ENCODE results near the gene IFI27L2.

Gene IFI27L2

GRCh38 chr14:94124582-94125377, 4.6 kb downstream of the IFI27L2 start:
- in situ Hi-C loops (cut with HindIII; ENCODE audit: low sequenced_read_pairs): no loop called here

GRCh38 chr14:94123868-94124267, 5.5 kb downstream of the IFI27L2 start:
- in situ Hi-C loops (cut with HindIII; ENCODE audit: low sequenced_read_pairs): no loop called here

- in situ Hi-C loops (cut with HindIII; ENCODE audit: low sequenced_read_pairs): no loop called here
Measured at GRCh38 chr14:94123296-94123695, 6.1 kb downstream of the IFI27L2 start.

GRCh38 chr14:94122438-94122837, 7.0 kb downstream of the IFI27L2 start:
- in situ Hi-C loops (cut with HindIII; ENCODE audit: low sequenced_read_pairs): no loop called here

DNA sequence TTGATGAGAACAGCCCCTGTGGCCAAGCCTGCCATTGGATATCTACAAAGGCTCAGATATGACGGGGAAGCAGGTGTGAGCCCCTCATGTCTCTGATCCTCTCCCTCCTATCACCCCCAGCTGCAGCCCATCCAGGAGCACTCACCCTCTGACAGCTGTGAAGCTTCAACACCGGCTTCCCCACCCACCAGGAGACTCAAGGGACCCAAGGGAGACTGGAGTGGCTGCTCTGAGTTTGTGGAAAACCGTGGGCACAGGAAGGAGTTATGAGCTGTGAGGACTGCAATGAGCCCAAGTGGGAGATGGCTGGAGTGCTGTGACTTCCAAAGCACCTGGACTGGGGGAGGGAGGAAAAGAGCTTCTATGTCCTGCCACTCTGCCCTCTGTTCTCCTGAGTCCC, 7.9 kb downstream of the IFI27L2 start:
- in situ Hi-C loops (cut with HindIII; ENCODE audit: low sequenced_read_pairs): no loop called here

- in situ Hi-C loops (cut with HindIII; ENCODE audit: low sequenced_read_pairs): no loop called here
Measured at GRCh38 chr14:94120667-94121340, 8.6 kb downstream of the IFI27L2 start.

- in situ Hi-C loops (cut with HindIII; ENCODE audit: low sequenced_read_pairs): no loop called here
Measured at GRCh38 chr14:94119071-94119470, 10.3 kb downstream of the IFI27L2 start.

GRCh38 chr14:94117856-94118255, 11.5 kb downstream of the IFI27L2 start:
- in situ Hi-C loops (cut with HindIII; ENCODE audit: low sequenced_read_pairs): no loop called here

DNA sequence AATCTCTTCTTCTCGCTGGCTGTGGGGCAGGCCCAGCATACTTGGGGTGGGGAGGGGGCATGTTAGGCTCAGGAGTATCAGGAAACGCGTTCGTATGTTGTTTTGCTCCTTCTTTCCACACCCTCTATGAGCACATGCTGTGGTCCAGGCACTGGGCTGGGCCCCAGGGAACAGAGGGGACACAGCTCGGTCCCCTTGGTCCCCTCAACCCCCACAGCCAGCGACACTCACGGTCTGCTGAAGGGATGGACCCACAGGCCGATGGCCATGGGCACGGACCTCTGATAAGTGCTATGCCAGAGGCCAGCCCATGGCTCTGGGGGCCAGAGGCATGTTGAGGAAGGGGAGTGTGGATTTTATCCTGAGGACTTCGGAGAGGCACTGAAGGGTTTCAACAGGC, 12.7 kb downstream of the IFI27L2 start:
- in situ Hi-C loops (cut with HindIII; ENCODE audit: low sequenced_read_pairs): no loop called here

DNA sequence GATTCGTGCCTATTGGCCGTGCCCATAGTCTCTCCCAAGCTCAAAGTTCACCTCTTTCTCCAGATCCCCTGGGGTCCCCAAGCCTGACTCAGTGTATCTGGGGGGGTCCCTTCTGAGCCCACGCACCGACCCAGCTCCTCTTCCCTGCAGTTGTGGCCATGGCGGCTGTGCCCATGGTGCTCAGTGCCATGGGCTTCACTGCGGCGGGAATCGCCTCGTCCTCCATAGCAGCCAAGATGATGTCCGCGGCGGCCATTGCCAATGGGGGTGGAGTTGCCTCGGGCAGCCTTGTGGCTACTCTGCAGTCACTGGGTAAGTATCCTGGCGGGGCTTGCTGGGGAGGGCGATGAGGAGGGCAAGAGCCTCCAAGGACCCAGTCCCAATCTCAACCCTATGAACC, 13.8 kb downstream of the IFI27L2 start:
- in situ Hi-C loops (cut with HindIII; ENCODE audit: low sequenced_read_pairs): no loop called here

- in situ Hi-C loops (cut with HindIII; ENCODE audit: low sequenced_read_pairs): no loop called here
Measured at GRCh38 chr14:94115058-94115591, 14.3 kb downstream of the IFI27L2 start.

GRCh38 chr14:94114589-94115057, 14.8 kb downstream of the IFI27L2 start:
- in situ Hi-C loops (cut with HindIII; ENCODE audit: low sequenced_read_pairs): no loop called here

DNA sequence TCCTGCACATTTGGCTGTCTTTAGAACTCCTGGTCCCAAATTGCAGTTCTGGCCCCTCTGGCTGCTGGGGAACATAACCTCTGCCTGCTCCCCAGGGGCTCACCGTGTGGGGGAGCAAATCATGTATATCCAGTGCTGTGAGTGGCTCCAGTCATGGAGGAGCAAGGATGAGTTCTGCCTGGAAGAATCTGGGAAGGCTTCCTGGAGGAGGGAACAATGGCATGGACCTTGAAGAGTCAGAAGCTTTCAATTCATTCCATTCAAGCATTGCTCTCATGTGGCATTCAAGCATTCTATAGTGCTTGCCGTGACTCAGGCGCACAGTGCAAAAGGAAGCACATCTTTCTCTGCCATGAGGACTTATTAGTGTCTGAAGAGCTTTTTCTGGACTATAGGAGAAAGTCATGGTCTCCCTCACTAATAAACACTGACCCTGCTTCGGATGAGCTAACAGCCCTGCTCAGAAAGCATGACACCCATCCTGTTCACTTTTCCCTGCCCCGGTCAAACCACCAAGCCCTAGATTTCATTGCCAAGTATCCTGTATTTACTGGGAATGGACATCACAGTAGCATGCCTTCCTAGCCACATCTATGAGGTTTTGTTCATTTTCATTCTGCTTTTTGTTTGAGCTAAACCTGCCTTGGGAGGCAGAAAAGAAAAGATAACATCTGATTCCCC, 15.4 kb downstream of the IFI27L2 start:
- in situ Hi-C loops (cut with HindIII; ENCODE audit: low sequenced_read_pairs): no loop called here

DNA sequence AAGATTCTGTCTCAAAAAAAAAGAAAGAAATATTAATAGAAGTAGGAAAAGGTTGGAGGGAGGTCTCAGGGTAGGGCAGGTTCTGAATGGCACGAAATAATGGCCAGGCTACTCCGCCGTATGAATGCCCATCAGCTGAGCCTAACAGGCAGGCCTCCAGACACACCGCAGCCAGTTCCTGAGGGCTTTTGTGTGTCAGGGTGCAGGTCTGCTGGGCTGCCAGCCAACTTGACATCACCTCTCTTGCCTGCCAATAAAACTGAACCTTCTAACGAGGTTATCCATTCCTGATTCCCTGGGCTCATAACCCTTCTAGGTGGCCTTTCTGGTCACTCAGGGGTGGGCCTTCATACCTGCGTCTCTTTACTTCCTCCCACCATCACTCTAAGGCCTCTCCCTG, 15.9 kb downstream of the IFI27L2 start:
- in situ Hi-C loops (cut with HindIII; ENCODE audit: low sequenced_read_pairs): no loop called here

GRCh38 chr14:94113073-94113472, 16.3 kb downstream of the IFI27L2 start:
- in situ Hi-C loops (cut with HindIII; ENCODE audit: low sequenced_read_pairs): no loop called here

DNA sequence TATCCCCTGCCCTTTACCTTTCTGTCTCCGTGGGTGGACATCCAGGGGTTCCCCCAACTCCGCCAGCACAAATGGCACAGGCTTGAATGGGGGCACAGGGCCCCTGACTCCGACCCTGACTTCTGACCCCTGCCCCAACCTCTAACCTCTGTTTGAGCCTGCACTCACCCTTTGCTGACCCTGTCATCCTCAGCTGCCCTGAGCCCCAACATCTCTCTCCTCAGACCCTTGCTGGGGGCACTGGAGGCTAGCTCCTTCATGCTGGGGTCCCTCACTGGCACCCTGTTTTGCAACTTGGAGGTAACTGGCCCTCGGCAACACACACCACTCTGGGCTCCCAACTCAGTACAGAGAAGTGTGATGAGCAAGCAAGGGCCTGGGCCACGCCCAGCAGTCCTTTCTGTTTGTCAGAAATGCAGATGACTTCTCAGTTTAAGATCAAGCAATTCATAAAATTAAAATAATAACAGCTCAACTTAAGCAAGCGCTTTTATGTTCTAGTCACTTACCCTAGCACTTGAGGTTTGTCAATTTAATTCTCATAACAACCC, 16.8 kb downstream of the IFI27L2 start:
- in situ Hi-C loops (cut with HindIII; ENCODE audit: low sequenced_read_pairs): no loop called here

DNA sequence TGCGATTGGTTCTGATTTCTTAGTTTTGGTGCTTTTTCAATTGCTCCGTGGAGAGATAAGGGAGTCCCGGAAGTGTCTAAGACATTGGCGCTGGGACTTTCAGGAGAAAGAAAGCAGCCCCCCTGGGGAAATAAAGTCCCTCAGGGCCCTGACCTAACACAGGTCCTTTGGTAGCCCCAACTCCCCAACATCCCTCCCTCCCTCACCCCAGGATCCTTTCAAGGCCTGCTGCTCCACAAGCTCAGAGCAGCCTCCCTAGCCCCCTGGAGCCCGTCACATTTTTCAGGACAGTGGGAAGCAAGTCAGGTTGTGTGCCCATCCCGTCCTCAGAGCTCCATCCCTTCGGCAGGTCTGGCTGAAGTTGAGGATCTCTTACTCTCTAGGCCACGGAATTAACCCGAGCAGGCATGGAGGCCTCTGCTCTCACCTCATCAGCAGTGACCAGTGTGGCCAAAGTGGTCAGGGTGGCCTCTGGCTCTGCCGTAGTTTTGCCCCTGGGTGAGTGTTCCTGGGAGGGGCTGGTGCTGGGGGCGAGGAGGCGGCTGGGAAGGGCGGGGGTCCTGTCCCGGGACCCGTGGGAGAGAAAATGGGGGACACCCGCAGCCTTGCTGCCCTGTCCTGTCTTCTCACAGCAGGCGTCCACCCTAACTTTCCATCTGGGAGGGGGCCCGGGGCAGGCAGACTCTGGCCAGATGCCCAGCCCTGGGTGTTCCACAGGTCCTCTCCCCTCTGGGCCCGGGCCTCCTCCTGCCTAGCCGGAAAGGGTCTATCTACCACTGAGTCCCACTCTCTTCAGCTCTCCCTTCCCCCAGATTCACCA, 17.9 kb downstream of the IFI27L2 start:
- in situ Hi-C loops (cut with HindIII; ENCODE audit: low sequenced_read_pairs): no loop called here

DNA sequence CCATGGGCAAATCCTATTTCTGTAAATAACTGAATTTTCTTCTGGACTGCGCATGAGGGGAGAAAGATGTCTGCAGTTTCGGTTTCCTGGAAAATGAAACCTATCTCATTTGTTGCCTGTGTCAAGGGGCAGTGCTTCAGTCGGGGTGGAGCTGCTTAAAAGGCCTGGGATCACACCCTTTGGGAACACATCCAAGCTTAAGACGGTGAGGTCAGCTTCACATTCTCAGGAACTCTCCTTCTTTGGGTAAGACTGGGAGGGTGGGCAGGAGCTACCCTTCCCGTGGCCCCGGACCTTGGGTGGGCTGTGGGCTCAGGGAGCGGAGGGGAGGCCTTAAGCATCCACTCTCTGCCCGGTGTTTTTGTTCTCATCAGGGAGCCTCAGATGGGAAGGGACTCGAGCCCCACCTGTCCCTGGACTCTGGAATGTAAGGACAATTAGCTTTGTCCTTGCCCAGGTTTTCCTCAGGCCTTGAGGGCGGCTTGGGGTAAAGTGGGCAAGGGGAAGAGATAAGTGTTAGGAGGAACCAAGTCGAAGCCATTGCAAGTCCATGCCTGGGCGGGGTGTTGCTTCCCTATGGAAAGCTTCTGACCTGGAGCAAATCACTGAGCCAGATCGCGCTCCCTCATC, 18.7 kb downstream of the IFI27L2 start, which contains the start of gene IFI27:
IFI27 (plus strand) TSS at position 185 of the 630 bp plus-strand sequence.
- in situ Hi-C loops (cut with HindIII; ENCODE audit: low sequenced_read_pairs): no loop called here

- in situ Hi-C loops (cut with HindIII; ENCODE audit: low sequenced_read_pairs): no loop called here
Measured at GRCh38 chr14:94109915-94110250, 19.5 kb downstream of the IFI27L2 start.

GRCh38 chr14:94104731-94105130, 24.7 kb downstream of the IFI27L2 start:
- in situ Hi-C loops (cut with HindIII; ENCODE audit: low sequenced_read_pairs): no loop called here

All from DLD1 (cell line).